Neuronal stem cell (in vitro differentiated cells): ENCODE measurements around the gene SAMD5.

Source experiments
- DNase-seq: peaks from one replicate; pipeline ENCODE4 v3.0.0-alpha.2; 2013; ENCODE audit warnings: low spot score
- H2AFZ ChIP-seq: one replicate; pipeline ENCODE4 v1.6.1; 2013; ENCODE audit warnings: mild to moderate bottlenecking, low read length, inconsistent platforms
- H2AK5ac ChIP-seq: 2 replicates; pipeline ENCODE4 v1.6.1; 2013; ENCODE audit warnings: low read depth, mild to moderate bottlenecking, inconsistent platforms, low read length, moderate library complexity, mixed read lengths
- H2BK120ac ChIP-seq: 2 replicates; pipeline ENCODE4 v1.6.1; 2013; ENCODE audit warnings: low read depth, mild to moderate bottlenecking, inconsistent platforms, low read length, moderate library complexity, mixed read lengths
- H2BK12ac ChIP-seq: one replicate; pipeline ENCODE4 v1.6.1; 2013; ENCODE audit warnings: low read length, inconsistent platforms
- H2BK15ac ChIP-seq: 2 replicates; pipeline ENCODE4 v1.6.1; 2013; ENCODE audit warnings: mild to moderate bottlenecking, low read length, inconsistent platforms, mixed read lengths
- H2BK5ac ChIP-seq: one replicate; pipeline ENCODE4 v1.6.1; 2013; ENCODE audit warnings: inconsistent platforms, mild to moderate bottlenecking, low read length, moderate library complexity
- H3K14ac ChIP-seq: one replicate; pipeline ENCODE4 v1.6.1; 2013; ENCODE audit warnings: low read length, inconsistent platforms
- H3K18ac ChIP-seq: 2 replicates; pipeline ENCODE4 v1.6.1; 2013; ENCODE audit warnings: low read length, inconsistent platforms
- H3K23ac ChIP-seq: 2 replicates; pipeline ENCODE4 v1.6.1; 2013; ENCODE audit warnings: low read depth, mild to moderate bottlenecking, mixed read lengths, low read length, inconsistent platforms; ENCODE audit not compliant: poor library complexity
- H3K27ac ChIP-seq: replicated peaks from 3 replicates; pipeline ENCODE4 v1.5.1; 2013; ENCODE audit warnings: low read length, inconsistent platforms
- H3K27me3 ChIP-seq, 3 experiments: 2 replicates each; pipeline ENCODE4 v1.6.1; 2013; ENCODE audit warnings: low read length in 3 of 3, mild to moderate bottlenecking in 2 of 3, inconsistent platforms in 1 of 3, low read depth in 1 of 3, mixed read lengths in 1 of 3, moderate library complexity in 1 of 3; ENCODE audit not compliant: control insufficient read depth in 3 of 3, insufficient read depth in 3 of 3
- H3K36me3 ChIP-seq, 2 donors: replicated peaks in 1 of 2; 2 replicates each; pipeline ENCODE4 v1.6.1; 2013; ENCODE audit warnings: low read length in 2 of 2; ENCODE audit not compliant: control insufficient read depth in 2 of 2, insufficient read depth in 2 of 2
- H3K4ac ChIP-seq: 2 replicates; pipeline ENCODE4 v1.6.1; 2013; ENCODE audit warnings: inconsistent platforms, mild to moderate bottlenecking, low read length, moderate library complexity
- H3K4me1 ChIP-seq, 2 donors: 1 replicate in 1 of 2; 2 replicates in 1 of 2; pipeline ENCODE4 v1.6.1; 2013; ENCODE audit warnings: low read length in 2 of 2, low read depth in 1 of 2; ENCODE audit not compliant: control insufficient read depth in 2 of 2, insufficient read depth in 1 of 2
- H3K4me2 ChIP-seq: one replicate; pipeline ENCODE4 v1.6.1; 2013; ENCODE audit warnings: mild to moderate bottlenecking, low read length, inconsistent platforms; ENCODE audit not compliant: insufficient read depth, poor library complexity, severe bottlenecking
- H3K4me3 ChIP-seq, 2 donors: 2 replicates each; pipeline ENCODE4 v1.5.1; 2013; ENCODE audit warnings: low read length in 2 of 2, mild to moderate bottlenecking in 2 of 2, inconsistent platforms in 1 of 2, moderate library complexity in 1 of 2
- H3K79me1 ChIP-seq: one replicate; pipeline ENCODE4 v1.6.1; 2013; ENCODE audit warnings: low read depth, mild to moderate bottlenecking, inconsistent platforms, low read length, moderate library complexity
- H3K9ac ChIP-seq: one replicate; pipeline ENCODE4 v1.6.1; 2013; ENCODE audit warnings: mild to moderate bottlenecking, low read depth, low read length, inconsistent platforms; ENCODE audit not compliant: poor library complexity
- H3K9me3 ChIP-seq, 2 donors: replicated peaks in 1 of 2; 2 replicates each; pipeline versions ENCODE3 to v1.6.1; 2013; ENCODE audit warnings: low read length in 2 of 2, mild to moderate bottlenecking in 2 of 2, inconsistent platforms in 1 of 2, low read depth in 1 of 2, mixed read lengths in 1 of 2, moderate library complexity in 1 of 2; ENCODE audit not compliant: control insufficient read depth in 2 of 2, insufficient read depth in 1 of 2
- H4K8ac ChIP-seq: one replicate; pipeline ENCODE4 v1.6.1; 2013; ENCODE audit warnings: low read depth, mild to moderate bottlenecking, inconsistent platforms, low read length, moderate library complexity
- H4K91ac ChIP-seq: one replicate; pipeline ENCODE4 v1.6.1; 2013; ENCODE audit warnings: low read length, low read depth, mild to moderate bottlenecking, inconsistent platforms; ENCODE audit not compliant: poor library complexity
- WGBS, 2 donors: extraction: QIAGEN DNeasy Blood & Tissue Kit; methylation state at CpG; one replicate each; pipeline ENCODE4 v1.1.7; 2013; ENCODE audit warnings: missing lambda C conversion rate in 2 of 2, mixed read lengths in 1 of 2; ENCODE audit not compliant: insufficient read length in 2 of 2, insufficient replicate concordance in 1 of 2; ENCODE audit errors: extremely low coverage in 2 of 2; 5-methylcytosine and 5-hydroxymethylcytosine counted together

Gene SAMD5

GRCh38 chr6:147531321-147531720 lies 22.8 kb downstream of the SAMD5 start:
- no peaks in the 10 kb centered on the region for H3K9me3 ChIP-seq
- H3K4me3 ChIP-seq, result no peak overlapping the region
- H2BK5ac ChIP-seq, result no peak overlapping the region
- no CpG with 5 or more reads among the region's 2 CpGs for WGBS, 2 donors
- H3K4ac ChIP-seq, result no peak overlapping the region
- H3K36me3 ChIP-seq, result no peaks in the 10 kb centered on the region
- H2AFZ ChIP-seq, result no peak overlapping the region
- H2AK5ac ChIP-seq, result no peak overlapping the region
- no peaks in the 10 kb centered on the region for H3K79me1 ChIP-seq
- no peaks in the 10 kb centered on the region for H3K4me1 ChIP-seq
- H2BK12ac ChIP-seq, result no peak overlapping the region
- no peak overlapping the region for H3K18ac ChIP-seq
- no peak overlapping the region for H3K4me2 ChIP-seq
- no peak overlapping the region for H2BK15ac ChIP-seq
- no peak for DNase-seq
- H4K91ac ChIP-seq, result no peak overlapping the region
- no peak overlapping the region for H3K14ac ChIP-seq
- H3K9ac ChIP-seq, result no peak overlapping the region
- H3K27me3 ChIP-seq, result no peaks in the 10 kb centered on the region
- H2BK120ac ChIP-seq, result no peak overlapping the region
- H3K27ac ChIP-seq, result no peak overlapping the region
- H3K23ac ChIP-seq, result no peak overlapping the region
- no peak overlapping the region for H4K8ac ChIP-seq

GRCh38 chr6:147534116-147534860 lies 25.8 kb downstream of the SAMD5 start:
- no CpG with 5 or more reads among the region's 13 CpGs for WGBS, 2 donors
- no peak overlapping the region for H2BK120ac ChIP-seq

GRCh38 chr6:147538821-147539220 lies 30.3 kb downstream of the SAMD5 start:
- Histone ChIP-seq H2AFZ (no peak overlapping the region), H3K4me2 (no peak overlapping the region), H3K18ac (no peak overlapping the region), H2BK12ac (no peak overlapping the region), H3K4me3 (no peak overlapping the region), H3K23ac (no peak overlapping the region), H3K14ac (no peak overlapping the region), H3K27ac (no peak overlapping the region), H3K36me3 (no peaks in the 10 kb centered on the region), H3K27me3 (no peaks in the 10 kb centered on the region), H3K79me1 (no peaks in the 10 kb centered on the region), H3K9ac (no peak overlapping the region), H4K8ac (no peak overlapping the region), H2AK5ac (no peak overlapping the region), H2BK5ac (no peak overlapping the region), H2BK15ac (no peak overlapping the region), H3K4ac (no peak overlapping the region), H3K9me3 (peaks cover 0 to 2% of the 10 kb centered on the region in 2 donors), H4K91ac (no peak overlapping the region), H2BK120ac (no peak overlapping the region), H3K4me1 (no peaks in the 10 kb centered on the region)
- DNase-seq, result no peak
- WGBS, 2 donors, result no CpG with 5 or more reads among the region's 6 CpGs

More at GRCh38 chr6:147534116-147534860, 25.8 kb downstream of the SAMD5 start:
- H3K79me1 ChIP-seq, result no peaks in the 10 kb centered on the region
- no peaks in the 10 kb centered on the region for H3K27me3 ChIP-seq
- H4K91ac ChIP-seq, result no peak overlapping the region
- H2AK5ac ChIP-seq, result no peak overlapping the region
- DNase-seq, result no peak
- no peak overlapping the region for H3K9ac ChIP-seq
- H2AFZ ChIP-seq, result no peak overlapping the region
- no peak overlapping the region for H2BK15ac ChIP-seq
- no peak overlapping the region for H2BK12ac ChIP-seq
- no peak overlapping the region for H3K23ac ChIP-seq
- no peak overlapping the region for H3K4me3 ChIP-seq
- no peak overlapping the region for H2BK5ac ChIP-seq
- no peak overlapping the region for H4K8ac ChIP-seq
- no peaks in the 10 kb centered on the region for H3K36me3 ChIP-seq
- H3K9me3 ChIP-seq, result no peaks in the 10 kb centered on the region
- H3K4me1 ChIP-seq, result no peaks in the 10 kb centered on the region
- no peak overlapping the region for H3K4ac ChIP-seq
- H3K4me2 ChIP-seq, result no peak overlapping the region
- H3K27ac ChIP-seq, result no peak overlapping the region
- H3K18ac ChIP-seq, result no peak overlapping the region
- H3K14ac ChIP-seq, result no peak overlapping the region

- WGBS, 2 donors, result no CpG with 5 or more reads among the region's 5 CpGs
- H3K4me3 ChIP-seq, result no peak overlapping the region
Observed at GRCh38 chr6:147540075-147540474, 31.6 kb downstream of the SAMD5 start.

More at GRCh38 chr6:147540075-147540474, 31.6 kb downstream of the SAMD5 start:
- H3K4me1 ChIP-seq, result no peaks in the 10 kb centered on the region
- no peak overlapping the region for H3K27ac ChIP-seq
- H3K79me1 ChIP-seq, result no peaks in the 10 kb centered on the region
- H2BK15ac ChIP-seq, result no peak overlapping the region
- H3K9me3 ChIP-seq, result peaks cover 0 to 2% of the 10 kb centered on the region in 2 donors
- no peak overlapping the region for H3K14ac ChIP-seq
- H3K23ac ChIP-seq, result no peak overlapping the region
- no peak overlapping the region for H3K4me2 ChIP-seq
- no peak overlapping the region for H2BK120ac ChIP-seq
- no peak overlapping the region for H3K18ac ChIP-seq
- H3K27me3 ChIP-seq, result no peaks in the 10 kb centered on the region
- H2BK12ac ChIP-seq, result no peak overlapping the region
- H4K91ac ChIP-seq, result no peak overlapping the region
- no peak for DNase-seq
- no peak overlapping the region for H2BK5ac ChIP-seq
- H2AK5ac ChIP-seq, result no peak overlapping the region
- no peak overlapping the region for H4K8ac ChIP-seq
- no peaks in the 10 kb centered on the region for H3K36me3 ChIP-seq
- H2AFZ ChIP-seq, result no peak overlapping the region
- no peak overlapping the region for H3K9ac ChIP-seq
- H3K4ac ChIP-seq, result no peak overlapping the region
